Measurements from ENCODE around the gene CHID1. TPM values are rescaled to one million over a fixed set of nuclear protein-coding genes. Genes with fewer than 3 reads are reported as not detected.

CHID1 gene
- total and polyA plus RNA-seq, 2 experiments from 2014 or later: 54.1 to 67.3 TPM

- Histone ChIP-seq H3K79me2 (replicated peaks; ENCODE audit: insufficient read depth) (0 out of 2 replicates have a peak, but pooled peaks cover 3% of the 10 kb centered on the region), H3K27ac (ENCODE audit: low read depth) (no peak overlapping the region), H3F3A (replicated peaks; ENCODE audit: low read depth) (0 out of 2 replicates have a peak, but pooled peaks cover 5% of the 10 kb centered on the region), H3K4me2 (peak overlapping the region; percentile 97), H3K4me3 (peak overlapping the region; percentile 89), H2AFZ (no peak overlapping the region), H3K4me1 (ENCODE audit: insufficient read depth) (peaks cover 26% of the 10 kb centered on the region), H3K9me2 (ENCODE audit: insufficient read depth) (no peaks in the 10 kb centered on the region), H3K27me3 (ENCODE audit: insufficient read depth) (no peaks in the 10 kb centered on the region), H3K36me3 (ENCODE audit: insufficient read depth) (no peaks in the 10 kb centered on the region), H4K20me1 (replicated peaks; ENCODE audit: insufficient read depth) (peaks cover 17% of the 10 kb centered on the region)
- Mint-ChIP-seq H3K27ac (no peak overlapping the region), H3K27me3 (ENCODE audit: insufficient read depth, low read depth, poor library complexity) (peaks cover 15% of the 10 kb centered on the region), H3K36me3 (ENCODE audit: low read depth) (no peaks in the 10 kb centered on the region), H3K4me1 (peaks cover 25% of the 10 kb centered on the region), H3K4me3 (peak overlapping the region; percentile 71), H3K9me3 (no peaks in the 10 kb centered on the region)
- TF ChIP-seq EZH2phosphoT487 (IDR thresholded peaks at IDR 0.05; ENCODE audit: unreplicated experiment) (no peak), ZNF114 (CRISPR knock-in tag; IDR thresholded peaks at IDR 0.05) (no peak), REST (IDR thresholded peaks at IDR 0.05; ENCODE audit: unreplicated experiment) (no peak), EZH2 (IDR thresholded peaks at IDR 0.05; ENCODE audit: low read depth, unreplicated experiment) (no peak), JUNB (IDR thresholded peaks at IDR 0.05; ENCODE audit: unreplicated experiment) (no peak), ZNF331 (CRISPR knock-in tag; IDR thresholded peaks at IDR 0.05; ENCODE audit: low read depth) (no peak), CREB1 (CRISPR knock-in tag; IDR thresholded peaks at IDR 0.05; ENCODE audit: low read depth) (no peak), ZNF462 (CRISPR knock-in tag; IDR thresholded peaks at IDR 0.05) (no peak), STAT1 (IDR thresholded peaks at IDR 0.05; ENCODE audit: unreplicated experiment) (no peak), NANOG (IDR thresholded peaks at IDR 0.05; ENCODE audit: borderline replicate concordance) (no peak), CTCF (conservative IDR thresholded peaks at IDR 0.05; ENCODE audit: low read depth in 2 of 2) (no peak)
- ATAC-seq: peak; percentile 5
- DNase-seq (ENCODE audit: low spot score): no peak
Measured at GRCh38 chr11:849951-850774, 60.4 kb downstream of the CHID1 start.

All from GM23338 (cell line).